PC-3 (cell line): ENCODE measurements around the gene GPR148. TPM values are rescaled to one million over a fixed set of nuclear protein-coding genes. Genes with fewer than 3 reads are reported as not detected.

Source experiments
- ATAC-seq: fragments of 200-7000 bp; cut with Tn5 transposase; 2 replicates; pipeline ENCODE4 v1.9.1; 2020; ENCODE audit warnings: mild to moderate bottlenecking, moderate library complexity
- BruUV-seq: library from RNA; stranded (reverse); fragments of 400-500 nt; replicated peaks from 2 replicates; lab custom pipeline; 2021; lab: Mats Ljungman, UMichigan
- CTCF ChIA-PET: fragments of 300-600 bp; sonication (Branson Sonifier 250); formaldehyde crosslinking; loops from one replicate; lab custom pipeline; 2022; ENCODE audit warnings: antibody characterized with exemption; lab: Charles Lee
- POLR2A ChIA-PET: fragments of 300-600 bp; sonication (Branson Sonifier 250); formaldehyde crosslinking; loops from one replicate; lab custom pipeline; 2022; ENCODE audit warnings: antibody characterized with exemption; ENCODE audit not compliant: unreplicated experiment; lab: Charles Lee
- DNase-seq: peaks from one replicate; pipeline ENCODE4 v3.0.0-alpha.2; 2015
- H2AFZ ChIP-seq: fragments of 300-600 bp; sonication (generic); 2 replicates; pipeline ENCODE4 v1.6.0; 2016; ENCODE audit warnings: antibody characterized with exemption, low read length
- H3F3A ChIP-seq: fragments of 300-600 bp; sonication (generic); one replicate; pipeline ENCODE4 v1.6.0; 2017; ENCODE audit warnings: antibody characterized with exemption, low read length, control low read depth, mild to moderate bottlenecking; ENCODE audit not compliant: unreplicated experiment
- H3K27ac ChIP-seq: fragments of 300-600 bp; sonication (generic); 2 replicates; pipeline ENCODE4 v1.5.1; 2016; ENCODE audit warnings: mild to moderate bottlenecking, low read length
- H3K27me3 ChIP-seq: fragments of 300-600 bp; sonication (generic); 2 replicates; pipeline ENCODE4 v1.6.1; 2016; ENCODE audit warnings: low read length, mixed read lengths
- H3K36me3 ChIP-seq: fragments of 300-600 bp; sonication (generic); 2 replicates; pipeline ENCODE4 v1.6.1; 2016; ENCODE audit warnings: low read depth, mixed run types, low read length, mixed read lengths
- H3K4me1 ChIP-seq: fragments of 300-600 bp; sonication (generic); 2 replicates; pipeline ENCODE4 v1.5.1; 2016; ENCODE audit warnings: low read length; ENCODE audit not compliant: insufficient read depth
- H3K4me2 ChIP-seq: fragments of 300-600 bp; sonication (generic); 2 replicates; pipeline ENCODE4 v1.6.0; 2016; ENCODE audit warnings: low read length
- H3K4me3 ChIP-seq: fragments of 300-600 bp; sonication (generic); 2 replicates; pipeline ENCODE4 v1.5.1; 2016; ENCODE audit warnings: mild to moderate bottlenecking, low read length, mixed read lengths
- H3K79me2 ChIP-seq: fragments of 300-600 bp; sonication (generic); 2 replicates; pipeline ENCODE4 v1.6.1; 2017; ENCODE audit warnings: low read length, mixed read lengths
- H3K9ac ChIP-seq: fragments of 300-600 bp; sonication (generic); 2 replicates; pipeline ENCODE4 v1.6.0; 2016; ENCODE audit warnings: mild to moderate bottlenecking, low read length
- H3K9me2 ChIP-seq: fragments of 300-600 bp; sonication (generic); replicated peaks from 2 replicates; pipeline ENCODE4 v1.6.1; 2016; ENCODE audit warnings: mixed run types, low read length, mixed read lengths
- H3K9me3 ChIP-seq: fragments of 300-600 bp; sonication (generic); 2 replicates; pipeline ENCODE4 v1.6.1; 2016; ENCODE audit warnings: low read length, mixed read lengths
- H4K20me1 ChIP-seq: fragments of 300-600 bp; sonication (generic); 2 replicates; pipeline ENCODE4 v1.6.1; 2016; ENCODE audit warnings: low read length, mixed read lengths
- EZH2 ChIP-seq: fragments of 300-600 bp; sonication (generic); IDR thresholded peaks from one replicate; pipeline ENCODE4 v1.6.1; 2017; ENCODE audit warnings: antibody characterized with exemption, mild to moderate bottlenecking, low read length; ENCODE audit not compliant: unreplicated experiment
- EZH2phosphoT487 ChIP-seq: fragments of 300-600 bp; sonication (generic); IDR thresholded peaks from 2 replicates; pipeline ENCODE4 v1.6.1; 2018; ENCODE audit warnings: mild to moderate bottlenecking, antibody characterized with exemption, low read length, borderline replicate concordance
- intact Hi-C: fragments of 100-400 bp; cut with micrococcal nuclease; formaldehyde crosslinking; loops from 2 replicates; pipeline ENCODE4 v1.9.0; 2023
- total RNA-seq: library from RNA; depleted of rRNA; stranded (reverse); fragments of >200 nt; gene quantifications from 2 replicates; pipeline ENCODE4 v1.2.3, GENCODE V29; 2014
- TF ChIP-seq, protein P1 (sequence below): fragments of 300-600 bp; sonication (generic); conservative IDR thresholded peaks from 2 replicates; pipeline ENCODE4 v1.5.1; 2017; ENCODE audit warnings: antibody characterized with exemption, low read depth, mild to moderate bottlenecking, low read length

GPR148 gene
- total RNA-seq, 1 experiment from 2014 or later: not detected

DNA sequence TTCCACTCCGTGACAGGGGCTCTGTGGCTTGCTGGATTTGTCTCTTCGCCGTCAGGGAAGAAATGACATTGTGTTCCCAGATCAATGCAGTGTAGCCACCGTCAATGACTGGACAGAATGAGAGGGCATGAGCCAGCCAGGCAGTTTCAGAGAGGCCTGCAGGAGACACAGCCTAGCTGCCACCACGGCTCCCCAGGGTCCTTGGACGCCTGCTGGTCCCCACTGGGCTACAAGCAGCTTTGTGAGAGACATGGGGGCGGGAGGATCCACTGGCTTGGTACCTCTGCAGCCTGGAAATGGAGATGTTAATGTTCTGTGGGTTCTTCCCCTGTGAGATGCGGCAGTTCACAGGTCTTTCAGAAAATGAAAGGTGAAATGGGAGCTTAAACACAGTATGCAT, 14.4 kb downstream of the GPR148 start:
- CTCF ChIA-PET: no interaction called here
- DNase-seq: no peak
- Histone ChIP-seq H3K36me3 (no peaks in the 10 kb centered on the region), H3K9ac (no peak overlapping the region), H3K9me2 (no peaks in the 10 kb centered on the region), H3K79me2 (no peaks in the 10 kb centered on the region), H3K4me3 (no peak overlapping the region), H3K9me3 (no peaks in the 10 kb centered on the region), H4K20me1 (no peaks in the 10 kb centered on the region), H3K4me1 (no peaks in the 10 kb centered on the region), H2AFZ (no peak overlapping the region), H3F3A (no peaks in the 10 kb centered on the region), H3K27ac (no peak overlapping the region), H3K27me3 (peaks cover 68% of the 10 kb centered on the region), H3K4me2 (no peak overlapping the region)
- no peak for ATAC-seq
- TF ChIP-seq, protein P1, sequence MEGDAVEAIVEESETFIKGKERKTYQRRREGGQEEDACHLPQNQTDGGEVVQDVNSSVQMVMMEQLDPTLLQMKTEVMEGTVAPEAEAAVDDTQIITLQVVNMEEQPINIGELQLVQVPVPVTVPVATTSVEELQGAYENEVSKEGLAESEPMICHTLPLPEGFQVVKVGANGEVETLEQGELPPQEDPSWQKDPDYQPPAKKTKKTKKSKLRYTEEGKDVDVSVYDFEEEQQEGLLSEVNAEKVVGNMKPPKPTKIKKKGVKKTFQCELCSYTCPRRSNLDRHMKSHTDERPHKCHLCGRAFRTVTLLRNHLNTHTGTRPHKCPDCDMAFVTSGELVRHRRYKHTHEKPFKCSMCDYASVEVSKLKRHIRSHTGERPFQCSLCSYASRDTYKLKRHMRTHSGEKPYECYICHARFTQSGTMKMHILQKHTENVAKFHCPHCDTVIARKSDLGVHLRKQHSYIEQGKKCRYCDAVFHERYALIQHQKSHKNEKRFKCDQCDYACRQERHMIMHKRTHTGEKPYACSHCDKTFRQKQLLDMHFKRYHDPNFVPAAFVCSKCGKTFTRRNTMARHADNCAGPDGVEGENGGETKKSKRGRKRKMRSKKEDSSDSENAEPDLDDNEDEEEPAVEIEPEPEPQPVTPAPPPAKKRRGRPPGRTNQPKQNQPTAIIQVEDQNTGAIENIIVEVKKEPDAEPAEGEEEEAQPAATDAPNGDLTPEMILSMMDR: no peak
- TF ChIP-seq EZH2phosphoT487 (no peak), EZH2 (no peak)
- BruUV-seq: no TSS peak
- intact Hi-C loops: no loop called here
- POLR2A ChIA-PET: no interaction called here

DNA sequence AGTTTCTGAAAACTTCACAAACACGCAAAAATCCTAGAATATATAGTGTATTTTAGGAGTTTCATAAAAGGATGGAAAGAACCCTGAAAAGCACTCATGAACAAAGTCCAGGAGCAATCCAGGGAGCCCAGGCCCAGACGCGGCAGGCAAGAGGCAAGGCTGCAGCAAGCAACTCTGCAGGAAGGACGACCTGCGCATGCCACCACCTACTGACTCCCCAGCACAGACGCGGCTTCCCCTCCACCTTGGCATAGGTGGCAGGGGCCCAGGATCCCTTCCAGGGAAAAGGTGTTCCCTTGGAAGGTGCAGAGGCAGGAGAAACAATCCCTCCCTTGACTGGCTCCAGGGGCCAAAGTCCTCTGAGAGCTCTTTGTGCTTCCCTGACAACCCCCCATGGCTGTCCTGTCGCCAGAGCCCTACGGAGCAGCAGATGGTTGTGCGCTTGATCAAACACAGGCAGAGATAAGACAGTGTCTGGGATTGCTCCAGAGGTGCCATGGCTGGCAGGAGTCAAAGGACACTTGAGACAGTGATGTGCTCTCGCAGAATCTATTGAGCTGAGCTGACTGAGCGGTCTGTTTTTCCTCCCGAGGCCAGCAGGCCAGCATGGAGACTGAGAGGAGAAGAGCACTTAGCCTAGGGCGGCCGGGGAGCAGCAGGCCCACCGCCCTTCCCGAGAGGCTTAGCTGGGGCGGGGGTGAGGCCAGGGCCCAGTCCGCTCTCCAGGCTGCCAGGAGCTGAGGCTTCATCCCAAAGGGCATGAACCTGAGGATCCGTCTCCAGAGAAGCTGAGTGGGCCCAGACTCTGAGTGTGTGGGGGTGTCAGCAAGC, 15.6 kb downstream of the GPR148 start:
- Histone ChIP-seq H3K4me3 (no peak overlapping the region), H3K9me3 (no peaks in the 10 kb centered on the region), H2AFZ (no peak overlapping the region), H3K36me3 (no peaks in the 10 kb centered on the region), H3K27me3 (peaks cover 71% of the 10 kb centered on the region), H4K20me1 (no peaks in the 10 kb centered on the region), H3F3A (no peaks in the 10 kb centered on the region), H3K9me2 (no peaks in the 10 kb centered on the region), H3K9ac (no peak overlapping the region), H3K27ac (no peak overlapping the region), H3K79me2 (no peaks in the 10 kb centered on the region), H3K4me1 (no peaks in the 10 kb centered on the region), H3K4me2 (no peak overlapping the region)
- BruUV-seq: no TSS peak
- CTCF ChIA-PET: no interaction called here
- intact Hi-C loops: no loop called here
- DNase-seq (no peak), ATAC-seq (no peak)
- POLR2A ChIA-PET: no interaction called here
- TF ChIP-seq, protein P1: no peak
- TF ChIP-seq EZH2 (no peak), EZH2phosphoT487 (no peak)

DNA sequence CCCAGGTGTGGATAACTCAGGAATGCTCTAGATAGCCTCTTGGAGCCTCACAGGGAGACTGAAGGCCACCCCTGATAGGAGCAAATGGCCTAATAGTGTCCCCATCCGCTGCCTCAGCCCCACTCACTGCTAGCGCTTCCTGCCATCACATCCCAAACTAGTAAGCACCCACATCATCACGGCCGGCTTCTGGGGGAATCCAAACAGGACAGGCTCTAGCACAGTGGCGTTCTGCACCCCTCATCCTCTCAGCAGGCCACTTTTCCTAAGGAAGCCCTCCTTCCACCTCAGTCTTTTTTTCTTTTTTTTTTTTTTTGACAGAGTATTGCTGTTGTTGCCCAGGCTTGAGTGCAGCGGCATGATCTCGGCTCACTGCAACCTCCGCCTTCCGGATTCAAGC, 20.2 kb downstream of the GPR148 start:
- DNase-seq: no peak
- H3K79me2 ChIP-seq: no peaks in the 10 kb centered on the region
- POLR2A ChIA-PET: no interaction called here
- CTCF ChIA-PET: no interaction called here
- no peaks in the 10 kb centered on the region for H3K36me3 ChIP-seq
- H3K9me2 ChIP-seq: no peaks in the 10 kb centered on the region
- no peak for TF ChIP-seq EZH2
- TF ChIP-seq EZH2phosphoT487: no peak
- TF ChIP-seq, protein P1: no peak
- no peaks in the 10 kb centered on the region for H4K20me1 ChIP-seq
- no peak overlapping the region for H2AFZ ChIP-seq
- intact Hi-C loops: no loop called here
- ATAC-seq: no peak
- BruUV-seq: no TSS peak
- no peak overlapping the region for H3K4me2 ChIP-seq
- H3K27me3 ChIP-seq: peaks cover 63% of the 10 kb centered on the region
- no peak overlapping the region for H3K9ac ChIP-seq
- no peaks in the 10 kb centered on the region for H3K9me3 ChIP-seq
- H3K27ac ChIP-seq: no peak overlapping the region
- no peaks in the 10 kb centered on the region for H3K4me1 ChIP-seq
- H3F3A ChIP-seq: no peaks in the 10 kb centered on the region
- H3K4me3 ChIP-seq: no peak overlapping the region
